Measurements from ENCODE around the gene RAP1GAP2.

- TF ChIP-seq CTCF (conservative IDR thresholded peaks at IDR 0.05; ENCODE audit: low read length) (no peak), EZH2phosphoT487 (IDR thresholded peaks at IDR 0.05; ENCODE audit: borderline replicate concordance, low read depth, low read length) (no peak)
These were observed 109.0 kb downstream of the RAP1GAP2 start for GRCh38 chr17:2905269-2905668.
